H1 (cell line): Measurements from ENCODE around the gene PTGDS. TPM values are rescaled to one million over a fixed set of nuclear protein-coding genes. Genes with fewer than 3 reads are reported as not detected.

ENCODE experiments used
- CTCF ChIA-PET: fragments of 300-600 bp; sonication (Branson Sonifier 250); formaldehyde crosslinking; loops from one replicate; lab custom pipeline; 2021; ENCODE audit not compliant: partially characterized antibody; lab: Charles Lee
- POLR2A ChIA-PET: fragments of 300-600 bp; sonication (Branson Sonifier 250); formaldehyde crosslinking; loops from one replicate; lab custom pipeline; 2021; ENCODE audit warnings: inconsistent platforms; ENCODE audit not compliant: partially characterized antibody; lab: Charles Lee
- DNase-seq, 2 experiments: peaks; one replicate each; pipeline versions ENCODE4 v3.0.0 to v3.0.0-alpha.2; 2010 to 2022; ENCODE audit warnings: low spot score in 2 of 2, low read depth in 1 of 2, mixed read lengths in 1 of 2
- FAIRE-seq: peaks from 2 replicates; lab custom pipeline; 2011; peaks lifted over from hg19 to GRCh38; lab: Jason Lieb, UNC
- H2AFZ ChIP-seq: 2 replicates; pipeline ENCODE4 v1.8.1; 2012; ENCODE audit warnings: low read length, inconsistent platforms
- H2AK5ac ChIP-seq: 2 replicates; pipeline ENCODE4 v1.6.1; 2013; ENCODE audit warnings: low read depth, low read length
- H2BK120ac ChIP-seq: replicated peaks from 2 replicates; pipeline ENCODE3; 2013; ENCODE audit warnings: low read depth, low read length, inconsistent platforms
- H2BK12ac ChIP-seq: 2 replicates; pipeline ENCODE4 v1.6.1; 2013; ENCODE audit warnings: low read depth, low read length
- H2BK15ac ChIP-seq: 2 replicates; pipeline ENCODE4 v1.6.1; 2013; ENCODE audit warnings: low read length
- H2BK20ac ChIP-seq: 2 replicates; pipeline ENCODE4 v1.6.1; 2013; ENCODE audit warnings: low read length
- H2BK5ac ChIP-seq: 2 replicates; pipeline ENCODE4 v1.6.1; 2013; ENCODE audit warnings: low read depth, low read length
- H3K14ac ChIP-seq: 2 replicates; pipeline ENCODE4 v1.6.1; 2013; ENCODE audit warnings: inconsistent platforms; ENCODE audit not compliant: insufficient read length
- H3K18ac ChIP-seq: 2 replicates; pipeline ENCODE4 v1.6.1; 2013; ENCODE audit warnings: low read length; ENCODE audit errors: extremely low read depth
- H3K23ac ChIP-seq: 2 replicates; pipeline ENCODE4 v1.6.1; 2013; ENCODE audit warnings: inconsistent platforms; ENCODE audit not compliant: insufficient read length
- H3K23me2 ChIP-seq: 2 replicates; pipeline ENCODE4 v1.6.1; 2013; ENCODE audit warnings: low read depth, low read length
- H3K27ac ChIP-seq: 2 replicates; pipeline ENCODE4 v1.6.1; 2011; ENCODE audit warnings: low read depth, low read length, inconsistent platforms
- H3K27me3 ChIP-seq, 4 experiments: replicated peaks in 1 of 4; 1 replicate in 1 of 4; 2 replicates in 3 of 4; pipeline versions ENCODE4 v1.6.1 to v1.8.1; 2011 to 2013; ENCODE audit warnings: low read length in 3 of 4, mild to moderate bottlenecking in 3 of 4, inconsistent platforms in 2 of 4, mixed read lengths in 2 of 4, moderate library complexity in 1 of 4; ENCODE audit not compliant: control insufficient read depth in 3 of 4, insufficient read depth in 3 of 4; ENCODE audit errors: extremely low read depth in 1 of 4
- H3K36me3 ChIP-seq, 4 experiments: 2 replicates each; pipeline versions ENCODE4 v1.6.1 to v1.8.1; 2011 to 2013; ENCODE audit warnings: mild to moderate bottlenecking in 4 of 4, low read length in 3 of 4, moderate library complexity in 2 of 4, control low read depth in 1 of 4, inconsistent platforms in 1 of 4; ENCODE audit not compliant: insufficient read depth in 4 of 4, control insufficient read depth in 2 of 4
- H3K4ac ChIP-seq: replicated peaks from 2 replicates; pipeline ENCODE3; 2013; ENCODE audit warnings: low read length, low read depth, mixed read lengths, inconsistent platforms; ENCODE audit not compliant: insufficient read length
- H3K4me1 ChIP-seq, 4 experiments: replicated peaks in 1 of 4; 1 replicate in 1 of 4; 2 replicates in 3 of 4; pipeline versions ENCODE4 v1.6.1 to v1.8.1; 2011 to 2013; ENCODE audit warnings: low read length in 3 of 4, inconsistent platforms in 2 of 4, mixed read lengths in 1 of 4; ENCODE audit not compliant: insufficient read depth in 4 of 4, control insufficient read depth in 3 of 4
- H3K4me2 ChIP-seq, 2 experiments: 2 replicates each; pipeline versions ENCODE4 v1.6.1 to v1.8.1; 2011 to 2013; ENCODE audit warnings: low read depth in 2 of 2, low read length in 2 of 2, control low read depth in 1 of 2, inconsistent platforms in 1 of 2, mild to moderate bottlenecking in 1 of 2; ENCODE audit not compliant: insufficient read depth in 1 of 2
- H3K4me3 ChIP-seq, 4 experiments: fragments of 200-600, 300-600 bp in 1 of 4; sonication (generic), shearing (Covaris generic), sonication (Bioruptor Twin) in 1 of 4; 2 replicates each; pipeline versions ENCODE4 v1.5.1 to v1.8.1; 2011 to 2016; ENCODE audit warnings: low read length in 4 of 4, low read depth in 3 of 4, control low read depth in 2 of 4, inconsistent platforms in 2 of 4, mild to moderate bottlenecking in 2 of 4, mixed read lengths in 1 of 4, moderate library complexity in 1 of 4; ENCODE audit not compliant: insufficient read depth in 2 of 4; ENCODE audit errors: extremely low read depth in 1 of 4
- H3K56ac ChIP-seq: replicated peaks from 2 replicates; pipeline ENCODE3; 2013; ENCODE audit warnings: low read depth, mild to moderate bottlenecking, mixed read lengths, low read length, inconsistent platforms; ENCODE audit not compliant: insufficient read length
- H3K79me1 ChIP-seq: 2 replicates; pipeline ENCODE4 v1.6.1; 2013; ENCODE audit warnings: low read depth, low read length, control low read depth
- H3K79me2 ChIP-seq, 2 experiments: 2 replicates each; pipeline versions ENCODE4 v1.6.1 to v1.8.1; 2012 to 2013; ENCODE audit warnings: low read length in 2 of 2, mild to moderate bottlenecking in 2 of 2, inconsistent platforms in 1 of 2; ENCODE audit not compliant: insufficient read depth in 2 of 2, control insufficient read depth in 1 of 2
- H3K9ac ChIP-seq, 4 experiments: replicated peaks in 1 of 4; 1 replicate in 1 of 4; 2 replicates in 3 of 4; pipeline versions ENCODE4 v1.6.1 to v1.8.1; 2011 to 2013; ENCODE audit warnings: low read depth in 3 of 4, low read length in 3 of 4, control low read depth in 2 of 4, mild to moderate bottlenecking in 2 of 4, moderate library complexity in 2 of 4, inconsistent platforms in 1 of 4; ENCODE audit errors: extremely low read depth in 1 of 4
- H3K9me3 ChIP-seq, 2 experiments: 2 replicates each; pipeline versions ENCODE4 v1.6.1 to v1.8.1; 2012 to 2013; ENCODE audit warnings: mild to moderate bottlenecking in 2 of 2, moderate library complexity in 2 of 2, control low read depth in 1 of 2, inconsistent platforms in 1 of 2, low read depth in 1 of 2, low read length in 1 of 2, mixed read lengths in 1 of 2; ENCODE audit not compliant: insufficient read depth in 2 of 2
- H4K20me1 ChIP-seq, 2 experiments: replicated peaks in 1 of 2; 2 replicates each; pipeline versions ENCODE3 to v1.8.1; 2011 to 2013; ENCODE audit warnings: inconsistent platforms in 2 of 2, low read length in 2 of 2, mild to moderate bottlenecking in 1 of 2; ENCODE audit not compliant: insufficient read depth in 2 of 2, control insufficient read depth in 1 of 2
- H4K5ac ChIP-seq: 2 replicates; pipeline ENCODE4 v1.6.1; 2013; ENCODE audit warnings: low read length, low read depth, mixed read lengths, inconsistent platforms; ENCODE audit not compliant: insufficient read length
- H4K8ac ChIP-seq: 2 replicates; pipeline ENCODE4 v1.8.0; 2013; ENCODE audit warnings: mild to moderate bottlenecking, moderate library complexity, low read length, inconsistent platforms; ENCODE audit not compliant: insufficient read depth; ENCODE audit errors: extremely low read depth
- H4K91ac ChIP-seq: replicated peaks from 2 replicates; pipeline ENCODE3; 2013; ENCODE audit warnings: low read length, mixed read lengths, inconsistent platforms; ENCODE audit not compliant: insufficient read length
- NRF1 ChIP-seq: IDR thresholded peaks from 2 replicates; pipeline ENCODE4 v1.6.1; 2011; ENCODE audit warnings: mild to moderate bottlenecking, low read depth, low read length, improper control_type of control experiment
- WGBS, 2 experiments: shearing (Covaris generic) in 1 of 2; methylation state at CpG; one replicate each; pipeline versions ENCODE4 v1.1.6 to v1.1.7; 2013 to 2015; ENCODE audit warnings: low lambda C conversion rate in 2 of 2, mixed read lengths in 2 of 2, inconsistent platforms in 1 of 2, low coverage in 1 of 2, missing lambda C conversion rate in 1 of 2; ENCODE audit not compliant: insufficient replicate concordance in 2 of 2, insufficient coverage in 1 of 2, insufficient read length in 1 of 2; ENCODE audit errors: extremely low coverage in 1 of 2, missing lambda C conversion rate in 1 of 2; 5-methylcytosine and 5-hydroxymethylcytosine counted together
- polyA plus RNA-seq, 7 experiments: library from polyadenylated mRNA; depleted of rRNA in 3 of 7; stranded (reverse) in 5 of 7; unstranded in 2 of 7; fragments of >200 nt in 5 of 7; fragments of 200-250 nt in 2 of 7; gene quantifications; 1 replicate in 5 of 7; 2 replicates in 1 of 7; 4 replicates in 1 of 7; pipeline versions ENCODE4 v1.2.1 to v1.2.3, GENCODE V29; 2011 to 2013; ENCODE audit warnings: missing spikeins in 2 of 7, mixed read lengths in 2 of 7
- total RNA-seq: library from RNA; stranded (reverse); fragmentation: NEBNext Ultra II Directional; extraction: Animal tissue kit (Norgen Biotek cat#: 25700); gene quantifications from 2 replicates; pipeline ENCODE4 v1.2.1, GENCODE V29; 2021

The PTGDS gene
- total and polyA plus RNA-seq, 2 of the 8 experiments (the other 6 are each of a cell fraction or from before 2014, with no cell fraction given), result 1.7 to 2.3 TPM

GRCh38 chr9:137013571-137013940 lies 36.3 kb downstream of the PTGDS start:
- Histone ChIP-seq H4K91ac (no peak overlapping the region), H4K8ac (no peak overlapping the region), H3K9ac (no peak overlapping the region), H2AFZ (no peak overlapping the region), H3K56ac (no peak overlapping the region), H3K4me1 (peaks cover 0 to 7% (median under 1%) of the 10 kb centered on the region in 4 experiments; a peak in 2 of 7 replicates), H2AK5ac (no peak overlapping the region), H3K27ac (no peak overlapping the region), H3K36me3 (peaks cover 0 to 13% (median 0%) of the 10 kb centered on the region in 4 experiments; a peak in 1 of 8 replicates), H4K20me1 (no peaks in the 10 kb centered on the region), H4K5ac (no peak overlapping the region), H3K79me2 (no peaks in the 10 kb centered on the region)
- POLR2A ChIA-PET, result interaction anchor here (0.8 kb wide), 1 partner anchor 13 kb away, joined by 3 read pairs; no protein-coding TSS in a partner anchor
- no peak for TF ChIP-seq NRF1
- TF ChIP-seq, all 59 proteins: peak for 0
- CTCF ChIA-PET, result interaction anchor here (1.0 to 2.8 kb wide), 4 partner anchors 16 to 87 kb away, joined by 3 to 11 read pairs (median 6); no protein-coding TSS in a partner anchor
- Histone ChIP-seq H3K27me3 (no peaks in the 10 kb centered on the region; a peak in 1 of 7 replicates), H3K23me2 (no peaks in the 10 kb centered on the region; the same call in 1 of the 2 replicates), H2BK12ac (no peak overlapping the region), H2BK120ac (no peak overlapping the region), H2BK5ac (no peak overlapping the region), H3K79me1 (no peaks in the 10 kb centered on the region), H3K9me3 (peaks cover 0 to 27% of the 10 kb centered on the region in 2 experiments; a peak in 2 of 4 replicates), H2BK20ac (no peak overlapping the region), H3K18ac (no peak overlapping the region; the same call in 1 of the 2 replicates), H2BK15ac (no peak overlapping the region), H3K14ac (no peak overlapping the region), H3K4me3 (no peak overlapping the region), H3K23ac (no peak overlapping the region), H3K4ac (no peak overlapping the region), H3K4me2 (peak overlapping the region in 1 of 2 experiments; percentile 28; a peak in 2 of 4 replicates)
- FAIRE-seq, result no peak
- WGBS, 2 experiments, result 95% methylated on average over 13 of the region's 20 CpGs; no CpG with 5 or more reads in 1 of the 2 experiments
- DNase-seq, result no peak
